ES-I3 (cell line): ENCODE data around the gene CSNK1G3.
"Not testable (repeated sequence)": the region's sequence is repeated elsewhere in the genome, so short reads cannot be mapped to it uniquely, and the experiment has no call there.

Source experiments
- H3K36me3 ChIP-seq: 2 replicates; pipeline ENCODE4 v1.6.1; 2013; ENCODE audit warnings: mild to moderate bottlenecking, low read length, control low read depth, moderate library complexity; ENCODE audit not compliant: insufficient read depth
- H3K4me1 ChIP-seq: 2 replicates; pipeline ENCODE4 v1.6.1; 2013; ENCODE audit warnings: mild to moderate bottlenecking, control low read depth, low read length; ENCODE audit not compliant: insufficient read depth
- H3K9ac ChIP-seq: 2 replicates; pipeline ENCODE4 v1.6.1; 2013; ENCODE audit warnings: low read depth, mild to moderate bottlenecking, low read length, moderate library complexity
- H3K9me3 ChIP-seq: 2 replicates; pipeline ENCODE4 v1.6.1; 2013; ENCODE audit warnings: mild to moderate bottlenecking, low read length, moderate library complexity; ENCODE audit not compliant: control insufficient read depth, insufficient read depth

CSNK1G3 gene

DNA sequence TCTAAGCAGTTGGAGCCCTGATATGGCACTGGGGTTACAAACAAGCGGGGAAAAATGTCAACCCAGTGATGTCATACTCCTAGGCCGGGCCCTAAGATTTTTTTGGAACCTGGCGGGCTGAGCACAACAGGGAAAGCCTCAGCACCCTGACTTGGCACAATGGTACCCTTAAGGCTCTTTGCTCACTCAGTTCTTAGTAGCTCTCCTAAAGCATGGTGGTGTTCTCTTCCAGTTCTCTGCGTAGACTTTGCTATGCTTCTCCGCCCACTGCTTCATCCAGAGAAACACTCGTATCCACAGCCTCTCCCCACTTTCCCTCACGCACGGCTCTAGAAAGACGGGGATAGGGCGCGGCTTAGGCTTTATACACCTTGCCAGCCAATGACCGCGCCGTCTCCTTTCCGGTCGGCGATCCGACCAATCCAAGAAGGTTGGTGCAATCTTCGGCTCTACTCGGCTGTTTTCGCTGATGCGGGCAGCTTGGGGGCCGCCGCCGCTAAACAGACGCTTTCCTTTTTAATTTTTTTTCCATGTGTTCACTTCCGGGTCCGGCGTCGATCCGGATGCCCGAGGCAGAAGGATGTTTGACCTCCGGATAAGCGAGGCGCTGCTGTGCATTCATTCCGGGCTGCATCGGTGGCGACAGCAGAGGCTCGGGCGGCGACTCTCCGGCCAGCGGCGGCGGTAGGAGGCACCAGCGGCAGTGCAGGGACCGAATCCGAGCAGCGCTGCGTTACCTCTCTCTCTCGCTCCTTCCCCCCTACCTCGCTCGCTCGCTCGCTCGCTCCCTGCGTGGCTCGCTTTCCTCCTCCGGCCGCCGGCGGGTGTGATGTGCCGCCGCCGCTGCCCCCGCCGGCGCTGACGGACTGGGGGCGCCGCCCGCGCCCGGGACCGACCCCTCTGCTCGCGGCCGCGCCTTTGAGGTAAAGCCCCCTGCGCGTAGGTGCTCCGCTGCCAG, at the start of gene CSNK1G3:
Gene CSNK1G3, plus strand, starts transcription at position 530 of the 958 bp plus-strand sequence. CDS start 33,487 bp downstream, outside the sequence.
- H3K9ac ChIP-seq: peak within 1 kb of the TSS; percentile 93
- H3K9me3 ChIP-seq: no peaks in the 10 kb centered on the region
- H3K36me3 ChIP-seq: no peaks in the 10 kb centered on the region
- peaks cover 8% of the 10 kb centered on the region; the same call in 1 of the 2 replicates for H3K4me1 ChIP-seq

DNA sequence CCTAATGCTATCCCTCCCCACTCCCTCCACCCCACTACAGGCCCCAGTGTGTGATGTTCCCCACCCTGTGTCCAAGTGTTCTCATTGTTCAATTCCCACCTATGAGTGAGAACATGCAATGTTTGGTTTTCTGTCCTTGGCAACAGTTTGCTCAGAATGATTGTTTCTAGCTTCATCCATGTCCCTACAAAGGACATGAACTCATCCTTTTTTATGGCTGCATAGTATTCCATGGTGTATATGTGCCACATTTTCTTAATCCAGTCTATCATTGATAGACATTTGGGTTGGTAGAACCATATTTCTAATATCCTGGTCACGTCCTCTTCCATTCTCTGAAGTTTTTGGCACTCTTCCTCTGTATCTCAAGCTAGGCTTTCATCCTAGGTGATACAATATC, 45.1 kb upstream of the CSNK1G3 start:
- H3K4me1 ChIP-seq, H3K9ac ChIP-seq, H3K36me3 ChIP-seq, H3K9me3 ChIP-seq: not testable (repeated sequence)

DNA sequence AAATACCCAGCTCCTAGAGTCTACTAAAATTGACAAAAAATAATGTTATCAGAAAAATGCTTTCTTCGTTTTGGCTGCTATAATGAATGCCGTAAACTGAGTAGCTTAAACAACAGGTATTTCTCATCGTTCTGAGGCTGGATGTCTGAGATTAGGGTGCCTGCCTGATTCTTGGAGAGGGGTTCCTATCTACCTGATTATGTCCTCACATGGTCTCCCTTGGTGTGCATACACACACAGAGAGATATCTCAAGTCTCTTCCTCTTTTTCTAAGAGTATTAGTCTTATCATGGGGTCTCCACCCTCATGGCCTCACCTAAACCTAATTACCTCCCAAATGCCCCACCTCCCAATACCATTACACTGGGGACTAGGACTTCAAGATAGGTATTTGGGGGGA, 40.6 kb upstream of the CSNK1G3 start:
- Histone ChIP-seq H3K9ac (no peak overlapping the region), H3K36me3 (no peaks in the 10 kb centered on the region), H3K4me1 (peaks cover 6% of the 10 kb centered on the region), H3K9me3 (no peaks in the 10 kb centered on the region; the same call in 1 of the 2 replicates)

DNA sequence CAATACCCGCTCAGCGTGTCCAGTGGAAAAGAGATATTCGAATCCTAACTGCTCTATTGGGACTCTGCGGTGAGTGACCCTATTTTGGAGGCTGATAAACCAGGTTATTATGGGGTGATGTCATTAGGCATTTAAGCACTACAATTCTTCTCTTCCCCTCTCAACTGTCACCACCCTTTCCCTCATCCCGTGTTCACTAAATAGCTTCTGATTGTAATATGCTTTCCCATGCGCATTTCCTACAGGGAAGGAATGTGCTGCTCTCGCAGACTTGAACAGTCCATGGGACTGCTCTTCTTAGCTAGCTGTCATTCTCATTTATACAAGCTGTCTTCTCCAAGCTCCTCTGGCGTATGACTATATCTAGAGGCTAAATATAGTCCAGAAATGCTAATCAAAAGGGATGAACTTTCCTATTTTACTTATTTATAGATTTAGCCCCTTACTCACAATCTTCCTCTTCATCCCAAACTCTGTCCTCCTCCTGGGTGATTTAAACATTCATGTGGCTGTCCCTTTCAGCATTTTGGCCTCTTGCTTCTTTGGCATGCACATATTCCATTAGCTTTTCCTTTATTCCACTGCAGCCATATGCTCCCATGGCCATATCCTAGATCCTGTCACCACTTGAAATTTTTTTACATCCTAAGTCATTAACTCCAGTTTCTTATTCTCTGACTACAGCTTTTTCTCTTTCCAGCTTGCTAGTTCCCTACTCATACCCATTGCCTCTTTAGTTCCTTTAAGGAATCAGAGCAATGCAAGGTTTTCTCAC, 39.6 kb upstream of the CSNK1G3 start:
- Histone ChIP-seq H3K4me1 (peaks cover 6% of the 10 kb centered on the region), H3K9ac (no peak overlapping the region), H3K9me3 (no peaks in the 10 kb centered on the region; the same call in 1 of the 2 replicates), H3K36me3 (no peaks in the 10 kb centered on the region)

DNA sequence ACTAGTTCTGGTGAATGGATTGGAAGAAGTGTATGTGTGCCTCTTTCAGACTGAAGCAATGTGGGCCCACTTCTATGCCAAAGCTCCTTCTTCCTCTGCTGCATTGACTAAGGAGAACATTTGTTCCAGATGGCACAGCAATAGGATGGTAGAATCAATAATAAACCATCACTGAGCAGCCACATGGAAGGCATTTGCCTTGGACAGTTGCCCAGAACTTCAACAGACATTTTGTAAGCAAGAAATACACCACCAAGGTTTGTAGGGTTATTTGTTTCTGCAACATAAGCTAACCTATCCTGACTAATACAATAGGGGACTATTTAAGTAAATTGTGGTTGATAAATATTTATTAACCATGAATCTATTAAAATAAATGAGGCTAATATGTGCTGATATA, 37.7 kb upstream of the CSNK1G3 start:
- peaks cover 6% of the 10 kb centered on the region for H3K4me1 ChIP-seq
- H3K9me3 ChIP-seq: no peaks in the 10 kb centered on the region; the same call in 1 of the 2 replicates
- no peak overlapping the region for H3K9ac ChIP-seq

DNA sequence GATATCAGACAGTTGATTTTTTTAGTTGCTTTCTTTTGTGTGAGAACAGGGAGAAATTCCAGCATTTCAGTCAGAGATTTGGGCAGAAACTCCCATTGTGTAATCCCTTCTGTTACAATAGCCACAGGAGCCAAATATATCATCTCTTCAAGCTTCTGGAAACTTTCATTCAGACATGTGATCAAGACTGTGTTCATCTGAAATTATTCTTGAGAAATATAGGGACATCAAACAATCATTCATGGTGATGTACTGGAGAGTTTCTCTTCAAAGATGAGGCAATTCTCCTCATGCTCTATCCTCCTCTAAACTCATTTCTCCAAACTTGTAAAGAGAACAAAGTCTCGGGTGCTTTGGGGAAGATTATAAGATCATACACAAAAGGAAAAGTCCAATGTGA, 35.2 kb upstream of the CSNK1G3 start:
- no peaks in the 10 kb centered on the region for H3K36me3 ChIP-seq
- no peaks in the 10 kb centered on the region for H3K9me3 ChIP-seq
- peaks cover 6% of the 10 kb centered on the region for H3K4me1 ChIP-seq
- H3K9ac ChIP-seq: no peak overlapping the region

More for the DNA sequence above, 37.7 kb upstream of the CSNK1G3 start:
- no peaks in the 10 kb centered on the region for H3K36me3 ChIP-seq

DNA sequence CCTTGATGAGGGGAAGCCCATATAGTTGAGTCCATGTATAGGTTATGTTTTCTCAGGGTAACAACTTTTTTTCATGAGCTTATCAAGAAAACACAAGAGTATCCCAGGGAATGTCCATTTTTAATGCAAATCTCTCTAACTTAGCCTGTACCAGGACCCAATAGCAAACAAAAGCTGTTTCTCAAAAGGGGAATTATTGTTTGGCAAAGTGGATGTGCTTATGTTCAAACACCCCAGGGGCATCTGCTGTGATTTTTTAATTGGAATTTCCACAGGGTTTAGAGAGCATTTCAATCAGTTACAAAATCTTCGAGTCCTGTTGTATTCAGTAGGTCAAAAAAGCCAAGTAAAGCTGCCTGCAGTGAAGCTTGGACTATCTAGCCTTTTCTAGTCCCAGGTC, 33.4 kb upstream of the CSNK1G3 start:
- Histone ChIP-seq H3K4me1 (no peaks in the 10 kb centered on the region), H3K9ac (no peak overlapping the region), H3K9me3 (no peaks in the 10 kb centered on the region), H3K36me3 (no peaks in the 10 kb centered on the region)

DNA sequence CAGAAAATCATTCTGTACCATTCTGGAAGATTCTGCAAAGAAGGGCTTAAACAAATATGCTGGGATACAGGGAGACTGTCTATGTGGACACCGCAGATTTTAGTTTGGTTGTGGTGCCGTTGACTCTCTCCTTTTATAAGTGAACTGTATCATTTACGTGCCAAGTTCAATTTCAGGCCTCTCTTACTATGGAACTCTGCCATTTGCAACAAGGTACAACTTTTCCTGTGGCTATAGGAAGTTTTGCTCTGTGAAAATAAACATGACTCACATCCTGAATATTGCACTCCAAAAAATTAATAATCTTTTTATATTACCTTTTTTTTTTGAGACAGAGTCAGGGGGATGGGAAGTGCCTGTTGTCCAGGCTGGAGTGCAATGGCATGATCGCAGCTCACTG, 29.7 kb upstream of the CSNK1G3 start:
- H3K9ac ChIP-seq: no peak overlapping the region
- H3K4me1 ChIP-seq: no peaks in the 10 kb centered on the region
- no peaks in the 10 kb centered on the region for H3K9me3 ChIP-seq
- H3K36me3 ChIP-seq: no peaks in the 10 kb centered on the region

DNA sequence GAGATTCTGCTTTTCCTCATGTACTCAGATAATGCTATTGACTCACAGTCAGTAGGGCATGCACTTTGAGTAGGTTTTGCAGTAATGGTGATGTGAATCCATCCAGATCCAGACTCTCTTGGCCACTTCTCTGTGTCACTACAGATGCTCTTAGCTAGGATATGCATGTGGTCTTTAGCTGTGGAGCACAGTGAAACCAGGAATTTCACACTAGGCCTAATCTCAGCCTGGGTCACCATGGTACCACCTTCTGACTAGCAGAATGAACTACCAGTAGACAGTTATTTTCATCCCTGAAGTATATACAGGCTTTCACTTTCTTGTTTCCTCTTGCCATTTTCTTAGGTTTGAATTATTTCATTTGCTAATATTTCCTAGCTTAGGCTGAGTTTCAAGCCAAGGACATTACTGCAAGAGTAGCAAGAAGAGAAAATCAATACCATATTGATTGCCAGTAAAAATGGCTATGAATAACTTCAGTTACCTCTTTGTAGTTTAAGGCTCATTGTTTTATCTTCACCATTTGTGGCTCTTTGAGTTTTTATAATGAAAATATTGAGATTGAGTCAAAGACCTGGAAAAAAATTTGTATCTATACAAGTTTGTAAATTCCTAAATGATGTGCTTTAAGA, 28.4 kb upstream of the CSNK1G3 start:
- Histone ChIP-seq H3K4me1 (no peaks in the 10 kb centered on the region), H3K36me3 (no peaks in the 10 kb centered on the region), H3K9me3 (no peaks in the 10 kb centered on the region), H3K9ac (no peak overlapping the region)

DNA sequence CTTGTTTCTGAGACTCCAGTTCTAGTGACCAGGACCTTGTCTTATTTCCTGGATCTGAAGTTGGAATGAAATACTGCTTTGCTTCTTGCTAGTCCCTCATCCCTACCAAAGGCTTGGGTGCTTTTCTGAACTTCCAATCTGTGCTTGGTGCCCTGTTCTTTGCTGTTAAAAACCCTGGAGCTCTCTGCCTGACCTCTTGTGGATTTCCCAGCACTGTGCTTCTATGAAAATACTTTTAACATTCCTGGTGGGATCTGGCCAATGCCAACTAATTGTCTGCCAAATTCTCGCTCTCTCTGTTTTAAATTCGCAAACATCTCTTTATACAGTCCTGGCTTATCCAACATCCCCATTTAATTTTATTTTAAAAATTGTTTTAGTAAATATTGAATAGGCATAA, 26.7 kb upstream of the CSNK1G3 start:
- H3K4me1 ChIP-seq: no peaks in the 10 kb centered on the region
- no peak overlapping the region for H3K9ac ChIP-seq
- H3K9me3 ChIP-seq: no peaks in the 10 kb centered on the region
- no peaks in the 10 kb centered on the region for H3K36me3 ChIP-seq

DNA sequence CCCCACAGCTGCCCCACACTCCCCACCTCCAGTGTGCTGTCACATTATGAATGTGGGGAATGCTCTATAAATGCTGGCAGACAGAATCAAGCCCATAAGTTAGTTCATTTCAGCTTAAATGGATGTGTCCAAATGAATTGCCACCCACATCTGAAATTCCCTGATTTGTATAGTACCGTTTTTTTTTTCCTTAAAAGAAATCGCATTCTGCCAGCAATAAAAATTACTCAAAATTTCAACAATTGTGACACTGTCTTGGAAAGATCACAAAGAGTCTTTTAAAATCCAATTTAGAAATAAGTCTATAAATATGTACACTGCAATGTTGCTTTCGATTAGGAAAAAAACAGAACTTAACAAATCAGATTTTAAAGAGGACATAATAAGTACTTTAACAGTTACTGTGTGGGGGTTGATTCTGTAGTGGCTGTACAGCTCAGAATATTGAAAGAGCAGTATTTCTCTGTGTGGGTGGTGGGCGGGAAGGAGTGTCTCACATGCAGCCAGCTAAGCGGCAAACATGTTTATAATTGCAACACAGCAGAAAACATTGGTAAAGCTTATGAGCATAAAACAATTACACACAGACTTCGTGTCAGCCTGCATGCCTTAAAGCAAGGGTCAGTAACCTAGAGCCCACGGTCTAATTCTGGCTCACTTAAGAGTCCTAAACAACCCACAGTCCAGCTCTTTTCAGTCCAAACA, 24.9 kb upstream of the CSNK1G3 start:
- Histone ChIP-seq H3K4me1 (no peaks in the 10 kb centered on the region), H3K36me3 (no peaks in the 10 kb centered on the region), H3K9me3 (no peaks in the 10 kb centered on the region), H3K9ac (no peak overlapping the region)

DNA sequence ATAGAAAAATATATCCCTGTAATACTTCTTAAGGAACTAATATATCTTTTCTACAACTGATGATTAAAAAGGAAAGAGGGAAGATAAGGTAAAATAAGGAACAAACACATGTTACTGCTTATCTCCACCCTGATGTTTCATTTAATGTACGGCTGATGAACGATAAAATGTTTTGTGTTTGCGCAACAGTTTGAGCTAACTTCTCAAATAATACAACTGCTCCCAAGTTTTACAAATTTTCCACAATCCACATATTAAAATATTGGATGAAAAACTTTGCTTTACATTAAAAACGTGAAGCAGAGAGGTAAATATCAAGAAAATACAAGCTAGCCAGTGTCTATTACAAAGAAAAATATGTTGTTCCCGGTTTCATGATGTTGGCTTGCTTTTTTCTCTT, 21.0 kb upstream of the CSNK1G3 start:
- no peaks in the 10 kb centered on the region for H3K4me1 ChIP-seq
- no peaks in the 10 kb centered on the region for H3K9me3 ChIP-seq
- no peak overlapping the region for H3K9ac ChIP-seq
- no peaks in the 10 kb centered on the region for H3K36me3 ChIP-seq

DNA sequence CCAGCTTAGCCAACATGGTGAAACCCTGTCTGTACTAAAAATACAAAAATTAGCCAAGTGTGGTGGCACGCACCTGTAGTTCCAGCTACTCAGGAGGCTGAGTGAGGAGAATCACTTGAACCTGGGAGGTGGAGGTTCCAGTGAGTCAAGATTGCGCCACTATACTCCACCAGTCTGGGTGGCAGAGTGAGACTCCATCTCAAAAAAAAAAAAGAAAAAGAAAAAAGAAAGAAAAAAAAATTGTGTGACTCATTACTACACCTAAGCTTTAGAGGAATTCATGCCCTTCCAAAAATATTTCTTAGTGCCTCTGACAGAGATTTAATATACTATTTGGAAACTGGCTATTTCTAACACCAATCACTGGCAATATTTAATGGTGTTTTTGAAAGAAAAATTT, 16.8 kb upstream of the CSNK1G3 start:
- H3K4me1 ChIP-seq, H3K9me3 ChIP-seq: not testable (repeated sequence)

DNA sequence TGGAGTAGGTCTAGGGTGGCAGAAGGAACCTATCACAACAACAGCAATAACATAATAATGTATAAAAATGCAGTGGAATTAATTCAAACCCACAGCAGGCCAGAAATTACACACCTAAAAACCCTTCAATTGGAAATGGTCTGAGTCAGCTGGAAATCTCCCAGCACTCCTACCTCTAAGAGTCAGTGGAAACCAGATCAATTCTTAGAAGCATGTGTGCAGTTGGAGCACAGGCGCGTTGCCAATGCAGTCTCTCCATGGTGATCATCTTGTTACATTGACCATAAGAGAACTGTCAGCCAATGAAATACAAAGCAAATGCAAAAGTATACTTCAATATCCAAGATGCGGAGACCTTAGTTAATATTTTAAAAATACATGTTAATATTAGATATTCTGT, 15.1 kb upstream of the CSNK1G3 start:
- Histone ChIP-seq H3K36me3 (no peaks in the 10 kb centered on the region), H3K9ac (no peak overlapping the region), H3K9me3 (no peaks in the 10 kb centered on the region), H3K4me1 (peaks cover 10% of the 10 kb centered on the region; the same call in 1 of the 2 replicates)

More for the DNA sequence above, 16.8 kb upstream of the CSNK1G3 start:
- not testable (repeated sequence) for H3K9ac ChIP-seq, H3K36me3 ChIP-seq
